GM19455 (cell line): ENCODE results near the gene KLF1.
"Not testable (repeated sequence)": the region's sequence is repeated elsewhere in the genome, so short reads cannot be mapped to it uniquely, and the experiment has no call there.

Experiments used
- ATAC-seq: cut with Tn5 transposase; IDR thresholded peaks from one replicate; pipeline ENCODE4 v1.9.1; 2021; ENCODE audit not compliant: unreplicated experiment

KLF1 gene

DNA sequence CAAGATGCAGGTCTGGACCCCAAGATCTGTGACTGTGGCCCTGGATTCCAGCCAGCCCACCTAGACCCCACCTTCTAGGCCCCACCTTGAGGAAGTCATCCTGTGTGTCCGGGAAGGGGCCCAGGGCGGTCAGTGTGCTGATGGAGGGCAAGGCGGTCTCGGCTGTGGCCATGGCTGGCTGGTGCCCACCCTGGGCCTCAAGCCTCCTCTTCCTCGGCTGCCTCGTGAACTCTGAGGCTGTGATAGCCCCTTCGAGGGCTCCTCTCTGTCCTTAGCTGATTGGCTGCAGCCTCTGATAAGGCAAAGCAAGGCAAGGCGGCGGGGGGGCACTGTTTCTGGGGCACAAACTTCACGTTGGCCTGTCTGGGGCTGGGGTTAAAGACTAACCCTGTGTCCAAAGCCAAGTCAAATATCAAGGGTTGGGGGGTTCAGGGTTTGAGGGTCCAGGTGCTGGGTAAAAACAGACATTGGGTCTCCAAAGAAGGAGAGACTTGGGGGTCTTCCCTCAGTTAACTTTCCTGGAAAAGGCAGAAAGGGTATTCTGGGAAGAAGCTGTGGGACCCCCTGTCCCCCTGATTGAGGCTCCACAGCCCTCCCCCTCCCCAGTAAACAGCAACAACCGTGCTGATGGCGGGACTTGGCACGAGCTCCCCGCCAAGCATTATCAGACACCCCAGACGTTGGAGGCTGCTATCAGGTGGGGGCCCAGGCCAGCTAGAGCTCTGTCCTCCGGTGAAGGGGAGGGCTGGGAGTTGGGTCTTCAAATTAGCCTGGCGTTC, at the start of gene KLF1:
Gene KLF1, minus strand, starts transcription at position 233 of the 779 bp plus-strand sequence. Its CDS starts 61 bp downstream, at position 172.
- no peak for ATAC-seq

DNA sequence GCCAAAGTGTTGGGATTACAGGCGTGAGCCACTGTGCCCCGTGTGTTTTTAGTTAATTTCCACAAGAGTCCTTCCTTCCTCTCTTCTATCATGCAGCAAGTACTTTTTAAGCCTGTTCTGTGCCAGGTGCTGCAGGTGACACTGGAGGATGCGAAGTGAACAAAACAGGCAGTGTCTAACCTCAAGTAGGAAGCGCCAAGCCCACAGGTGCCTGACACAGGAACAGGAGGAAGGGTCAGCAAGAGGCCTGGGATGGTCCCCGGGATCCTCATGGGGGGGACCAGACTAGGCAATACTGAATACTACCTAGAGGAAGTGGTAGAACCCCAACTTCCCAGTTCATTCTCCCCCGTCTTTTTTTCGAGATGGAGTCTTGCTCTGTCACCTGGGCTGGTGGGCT, 49.6 kb upstream of the KLF1 start:
- ATAC-seq, result no peak

DNA sequence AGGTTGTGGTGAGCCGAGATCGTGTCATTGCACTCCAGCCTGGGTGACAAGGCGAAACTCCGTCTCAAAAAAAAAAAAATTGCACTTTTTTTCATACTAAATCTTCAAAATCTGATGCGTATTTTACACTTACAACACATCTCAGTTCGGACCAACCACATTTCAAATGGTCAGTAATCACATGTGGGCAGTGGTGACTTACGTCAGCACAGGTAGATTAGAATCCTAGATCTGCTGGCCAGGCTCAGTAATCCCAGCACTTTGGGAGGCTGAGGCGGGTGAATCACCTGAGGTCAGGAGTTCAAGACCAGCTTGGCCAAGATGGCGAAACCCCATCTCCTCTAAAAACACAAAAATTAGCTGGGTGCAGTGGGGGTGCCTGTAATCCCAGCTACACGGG, 48.1 kb upstream of the KLF1 start:
- no peak for ATAC-seq

DNA sequence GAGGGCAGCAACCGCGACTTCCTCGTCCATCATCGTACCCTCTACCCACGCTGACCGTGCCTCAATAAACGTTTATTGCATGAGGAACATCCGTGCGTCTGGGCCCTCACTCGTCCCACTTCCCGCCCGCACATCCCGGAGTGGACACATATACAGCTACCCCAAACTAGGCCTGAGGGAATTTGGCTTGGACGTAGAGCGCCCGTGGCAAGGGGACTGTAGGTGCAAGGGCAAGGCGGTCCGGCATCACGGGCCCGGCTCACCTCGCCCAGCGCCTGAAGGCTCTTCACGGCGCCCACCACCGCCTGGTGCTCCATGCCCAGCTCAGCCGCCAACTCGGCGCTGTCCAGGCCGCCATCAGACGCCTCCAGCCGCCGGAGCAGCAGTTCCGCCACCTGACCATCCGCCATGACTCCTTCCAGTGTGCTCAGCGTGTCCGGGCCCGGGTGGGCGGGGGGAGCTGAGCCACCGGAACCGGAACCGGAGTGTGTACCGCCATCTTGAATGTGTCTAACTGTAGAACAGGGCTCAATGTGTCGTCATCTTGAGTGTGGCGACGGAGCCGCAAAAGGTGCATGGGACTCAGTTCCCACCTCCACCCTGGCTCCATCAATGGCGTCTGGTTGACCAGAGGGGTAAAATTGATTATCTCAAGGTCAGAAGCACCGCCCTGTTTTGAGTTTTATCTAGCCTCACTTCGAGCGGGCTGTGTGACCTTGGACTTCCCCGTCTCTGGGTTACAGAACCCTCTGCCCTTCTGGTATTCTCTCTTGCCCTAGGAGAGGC, 46.5 kb upstream of the KLF1 start, which contains the start of gene FARSA:
Gene FARSA, minus strand, starts transcription at position 425 of the 786 bp plus-strand sequence. Its CDS starts 15 bp downstream, at position 410.
- ATAC-seq, result no peak

DNA sequence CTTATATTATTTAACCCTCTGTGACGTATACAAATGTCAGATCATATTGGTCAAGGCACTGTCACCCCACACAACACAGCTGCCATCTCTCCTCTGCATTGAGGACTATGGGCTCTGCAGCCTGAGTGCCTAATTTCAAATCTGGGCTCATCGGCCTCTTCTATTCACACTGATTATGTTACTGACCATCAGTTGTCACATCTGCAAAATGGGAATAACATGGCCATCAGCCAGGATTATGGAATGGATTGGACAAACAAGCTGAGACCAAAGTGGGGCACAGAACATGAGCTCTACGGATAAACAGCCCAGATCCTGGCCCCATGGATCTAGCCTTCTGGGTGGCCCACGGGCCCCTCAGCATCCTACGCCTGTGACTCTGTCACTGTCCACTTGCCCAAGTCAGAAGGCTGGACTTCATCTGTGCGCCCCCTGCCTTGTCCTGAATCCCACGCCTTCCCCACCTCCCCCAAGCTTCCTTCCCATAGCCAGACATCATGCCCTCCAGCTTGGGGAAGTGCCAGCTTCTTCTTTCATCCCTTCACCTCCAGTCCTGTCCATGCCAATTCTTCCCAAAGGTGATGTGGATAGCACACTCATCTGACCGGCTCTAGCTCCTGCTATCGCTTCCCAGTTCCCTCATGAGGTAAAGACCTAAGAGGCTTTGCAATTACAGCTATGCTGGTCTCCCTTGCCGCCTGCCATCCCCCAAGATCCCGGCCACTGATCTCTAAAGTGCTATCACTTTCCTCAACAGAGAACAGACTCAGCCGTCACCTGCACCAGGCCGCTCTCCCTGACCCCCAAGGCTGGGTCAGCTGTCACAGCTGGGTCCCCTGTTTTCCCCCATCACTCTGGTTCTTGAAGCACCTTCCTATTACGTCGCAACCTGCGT, 45.6 kb upstream of the KLF1 start:
- ATAC-seq, result no peak

DNA sequence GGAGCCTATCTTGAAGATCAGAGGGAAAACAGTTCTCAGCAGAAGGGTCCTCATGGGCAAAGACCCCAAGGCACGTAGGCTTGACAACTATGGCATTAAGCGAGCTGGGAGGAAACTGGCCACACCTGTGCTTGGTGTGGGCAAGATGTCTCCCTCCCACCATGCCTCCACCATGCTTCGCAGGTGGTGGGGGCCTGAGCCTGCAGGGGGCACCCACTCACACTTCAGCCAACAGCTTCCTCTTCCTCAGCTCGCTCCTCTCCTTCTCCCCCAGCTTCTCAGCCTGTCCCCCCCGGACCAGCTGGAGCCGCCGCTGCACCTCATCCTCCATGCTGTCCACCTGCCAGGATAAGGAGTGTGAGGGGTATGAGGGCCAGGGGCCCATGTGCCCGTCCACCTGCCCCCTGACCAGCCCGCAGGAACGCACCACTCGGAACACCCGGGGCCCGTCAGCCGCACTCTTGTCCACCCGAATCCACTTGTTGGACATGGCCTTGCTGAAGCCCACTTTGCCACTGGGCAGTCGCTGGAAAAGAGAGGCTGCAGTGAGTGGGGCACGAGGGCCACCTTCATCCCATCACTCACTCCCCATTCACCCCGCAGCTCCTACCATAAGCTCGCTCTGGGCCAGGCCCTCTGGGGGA, 43.1 kb upstream of the KLF1 start:
- ATAC-seq, result no peak

DNA sequence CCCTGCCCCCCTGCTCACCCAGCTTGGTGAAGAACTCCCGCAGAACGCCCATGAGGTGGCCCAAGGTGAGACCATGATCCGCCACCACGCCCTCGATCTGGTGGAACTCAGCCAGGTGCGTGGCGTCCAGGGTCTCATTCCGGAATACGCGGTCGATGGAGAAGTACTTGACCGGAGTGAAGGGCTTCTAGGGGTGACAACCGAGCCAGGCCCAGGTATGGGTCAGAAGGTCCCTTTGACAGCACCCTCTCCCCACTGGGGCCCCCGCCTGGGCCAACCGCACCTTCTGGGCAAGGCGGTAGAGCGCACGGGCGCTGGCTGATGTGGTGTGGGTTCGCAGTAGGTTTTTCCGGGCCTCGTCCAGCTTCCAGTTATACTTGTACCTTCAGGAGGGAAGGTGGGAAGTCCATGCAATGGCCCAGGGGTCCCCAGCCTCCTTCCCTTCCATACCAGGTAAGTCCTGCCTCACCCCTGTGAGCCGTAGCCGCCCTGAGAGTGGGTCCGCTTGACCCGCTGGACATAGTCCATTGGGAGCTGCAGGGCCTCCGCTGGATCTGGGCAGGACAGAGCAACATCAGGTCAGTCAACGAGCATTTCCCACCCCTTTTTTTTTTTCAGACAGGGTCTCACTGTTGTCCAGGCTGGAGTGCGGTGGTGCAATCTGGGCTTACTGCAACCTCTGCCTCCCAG, 37.8 kb upstream of the KLF1 start:
- no peak for ATAC-seq

DNA sequence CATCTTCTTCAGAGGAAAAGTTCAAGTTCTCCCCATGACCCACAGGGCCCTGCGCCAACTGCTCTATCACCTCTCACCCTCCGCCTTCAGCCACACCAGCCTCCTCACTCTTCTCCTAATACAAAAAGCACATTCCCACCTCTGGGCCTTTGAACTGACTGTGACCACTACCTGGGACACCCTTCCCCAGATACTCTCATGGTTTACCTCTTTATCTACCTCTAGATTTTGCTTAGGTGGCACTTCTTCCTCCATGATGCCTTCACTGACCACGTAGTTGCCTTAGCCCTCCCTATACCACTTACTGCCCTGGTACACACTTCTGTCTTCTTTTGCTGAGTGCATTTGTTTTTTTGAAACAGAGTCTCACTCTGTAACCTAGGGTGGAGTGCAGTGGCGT, 36.0 kb upstream of the KLF1 start:
- no peak for ATAC-seq

DNA sequence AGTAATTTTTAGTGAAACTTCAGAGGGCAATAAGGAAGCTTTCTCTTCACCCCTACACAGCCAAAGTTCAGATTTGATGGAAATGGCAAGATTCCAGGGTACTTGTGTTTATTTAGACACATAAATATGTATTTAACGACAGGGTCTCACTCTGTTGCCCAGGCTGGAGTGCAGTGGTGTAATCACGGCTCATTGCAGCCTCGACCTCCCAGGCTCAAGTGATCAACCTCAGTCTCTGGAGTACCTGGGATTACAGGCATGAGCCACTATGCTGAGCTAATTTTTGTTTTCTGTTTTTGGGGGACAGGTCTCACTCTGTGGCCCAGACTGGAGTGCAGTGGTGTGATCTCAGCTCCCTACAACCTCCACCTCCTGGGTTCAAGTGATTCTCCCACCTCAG, 34.0 kb upstream of the KLF1 start:
- ATAC-seq, result no peak

DNA sequence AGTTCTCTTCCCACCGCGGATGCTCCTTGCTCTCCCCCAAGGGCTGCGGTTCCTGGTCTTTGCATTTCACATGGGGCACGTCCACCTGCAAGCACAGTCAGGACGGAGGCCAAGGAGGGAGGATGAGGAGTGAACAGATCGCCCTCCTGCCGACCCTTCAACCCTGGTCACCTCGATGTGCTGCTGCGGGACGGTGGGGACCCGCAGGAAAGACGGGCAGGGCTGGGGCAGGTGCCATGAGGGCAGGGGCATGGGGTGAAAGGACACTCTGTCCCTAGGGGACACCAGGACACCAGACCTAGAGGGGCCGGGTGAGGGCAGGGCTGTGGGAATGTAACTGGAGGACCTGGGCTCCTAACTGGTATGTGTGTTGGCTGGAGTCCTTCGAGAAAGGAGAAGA, 31.3 kb upstream of the KLF1 start:
- ATAC-seq, result no peak

DNA sequence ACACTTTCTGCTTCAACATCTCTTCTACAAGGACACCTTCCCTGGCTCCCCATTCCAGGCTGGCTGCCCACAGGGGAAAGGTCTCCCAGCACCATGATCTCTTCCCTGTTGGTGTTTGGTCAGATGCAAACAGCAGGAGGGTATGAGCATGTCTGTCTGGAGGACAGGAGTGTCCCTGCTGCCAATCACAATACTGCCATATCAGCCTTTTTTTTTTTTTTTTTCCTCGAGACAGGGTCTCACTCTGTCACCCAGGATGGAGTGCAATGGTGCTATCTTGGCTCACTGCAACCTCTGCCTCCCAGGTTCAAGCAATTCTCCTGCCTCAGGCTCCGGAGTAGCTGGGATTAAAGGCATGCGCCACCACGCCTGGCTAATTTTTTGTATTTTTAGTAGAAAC, 28.9 kb upstream of the KLF1 start:
- not testable (repeated sequence) for ATAC-seq

DNA sequence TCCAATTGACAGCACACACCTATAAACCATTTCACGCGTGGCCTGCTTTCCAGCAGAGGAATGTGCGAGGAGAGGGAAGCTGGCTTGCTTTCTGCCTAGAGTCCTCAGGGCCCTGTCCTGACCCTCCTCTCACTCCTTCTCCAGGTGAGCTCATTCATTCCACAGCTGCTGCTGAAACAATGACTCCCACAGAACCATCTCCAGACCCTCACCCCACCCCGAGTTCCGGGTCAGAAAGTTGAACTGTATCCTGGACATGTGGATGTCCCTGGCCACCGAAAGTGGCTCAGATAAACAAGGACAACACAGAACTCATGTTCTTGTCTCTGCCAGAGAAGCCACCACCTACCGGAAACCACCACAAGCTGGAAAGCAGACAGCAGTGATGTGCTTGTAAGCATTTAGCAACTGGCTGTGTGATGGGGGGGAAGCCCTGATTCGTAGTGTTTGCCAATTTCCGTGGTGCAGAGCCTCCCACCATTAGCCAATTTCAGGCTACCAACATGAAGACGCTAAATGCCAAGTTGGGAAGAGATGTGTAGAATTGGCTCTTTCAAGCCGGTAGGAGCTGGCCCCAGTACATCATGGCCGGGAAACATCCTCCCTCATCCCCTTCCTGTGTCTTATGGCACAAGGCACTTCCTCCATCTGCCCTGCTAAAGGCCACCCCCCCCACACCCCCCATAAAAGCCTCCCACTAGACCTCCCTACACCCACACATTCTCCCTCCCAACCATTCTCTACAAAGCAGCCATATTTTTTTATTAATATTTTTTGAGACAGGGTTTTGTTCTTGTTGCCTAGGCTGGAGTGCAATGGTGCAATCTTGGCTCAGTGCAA, 27.1 kb upstream of the KLF1 start:
- no peak for ATAC-seq

DNA sequence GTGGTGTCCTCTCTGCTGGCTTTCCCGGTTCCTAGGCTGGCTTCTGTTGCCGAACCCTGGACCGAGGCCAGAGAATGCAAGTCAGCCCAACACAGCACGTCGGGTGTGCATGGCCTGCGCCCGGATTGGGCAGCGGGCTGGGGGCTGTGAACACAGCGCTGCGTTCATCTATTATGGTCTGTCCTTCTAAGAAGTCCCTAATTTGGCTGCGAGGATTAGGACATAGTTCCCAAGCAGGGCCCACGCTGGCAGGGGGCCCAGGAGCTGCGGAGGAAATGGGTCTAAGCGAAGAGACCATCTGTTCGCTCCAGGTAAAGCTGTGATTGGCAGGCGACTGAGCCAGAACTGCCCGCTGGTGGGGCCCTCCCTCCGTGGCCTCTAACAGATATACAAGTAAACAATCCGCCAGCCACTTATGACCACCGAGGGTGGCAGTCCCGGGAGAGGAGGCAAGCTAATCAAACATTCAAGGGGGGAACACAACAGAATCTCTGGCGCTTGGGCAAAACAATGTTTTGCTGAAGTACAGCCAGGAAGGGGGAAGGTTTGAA, 26.1 kb upstream of the KLF1 start:
- ATAC-seq, result no peak

DNA sequence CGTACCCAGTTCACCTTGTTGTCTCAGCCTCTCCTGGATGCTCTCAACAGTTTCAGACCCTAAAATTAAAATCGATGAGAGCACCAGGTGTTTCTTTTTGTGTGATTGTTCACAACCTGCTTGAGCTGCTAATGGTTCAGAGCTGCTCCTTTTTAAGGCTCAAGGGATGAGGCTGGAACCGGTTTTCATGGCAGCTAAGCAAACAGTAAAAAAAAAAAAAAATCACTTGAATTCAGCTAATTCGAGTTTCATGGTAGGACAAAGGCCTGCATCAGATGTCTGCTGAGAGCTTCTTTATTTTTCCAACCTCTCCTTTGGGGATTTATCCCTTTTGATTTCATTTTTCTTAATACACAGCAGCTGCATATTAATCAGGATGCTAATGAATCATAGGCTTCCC, 25.6 kb upstream of the KLF1 start:
- no peak for ATAC-seq

DNA sequence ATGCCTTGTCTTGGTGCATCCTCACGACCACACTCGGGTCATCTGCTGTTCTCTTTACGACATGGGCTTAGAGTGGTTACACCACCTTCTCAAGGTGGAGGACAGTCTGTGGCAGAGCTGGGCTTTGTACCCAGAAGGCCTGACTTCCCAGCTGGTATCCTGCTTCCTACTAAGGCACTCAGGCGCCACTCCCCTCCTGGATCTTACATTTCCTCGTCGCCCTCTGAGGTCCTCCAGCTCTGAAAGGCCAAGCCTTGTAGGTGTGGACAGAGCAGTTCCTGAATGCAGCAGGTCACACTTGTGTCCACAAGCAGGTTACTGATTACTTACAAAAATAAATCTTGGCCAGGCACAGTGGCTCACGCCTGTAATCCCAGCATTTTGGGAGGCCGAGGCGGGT, 20.2 kb upstream of the KLF1 start:
- no peak for ATAC-seq

DNA sequence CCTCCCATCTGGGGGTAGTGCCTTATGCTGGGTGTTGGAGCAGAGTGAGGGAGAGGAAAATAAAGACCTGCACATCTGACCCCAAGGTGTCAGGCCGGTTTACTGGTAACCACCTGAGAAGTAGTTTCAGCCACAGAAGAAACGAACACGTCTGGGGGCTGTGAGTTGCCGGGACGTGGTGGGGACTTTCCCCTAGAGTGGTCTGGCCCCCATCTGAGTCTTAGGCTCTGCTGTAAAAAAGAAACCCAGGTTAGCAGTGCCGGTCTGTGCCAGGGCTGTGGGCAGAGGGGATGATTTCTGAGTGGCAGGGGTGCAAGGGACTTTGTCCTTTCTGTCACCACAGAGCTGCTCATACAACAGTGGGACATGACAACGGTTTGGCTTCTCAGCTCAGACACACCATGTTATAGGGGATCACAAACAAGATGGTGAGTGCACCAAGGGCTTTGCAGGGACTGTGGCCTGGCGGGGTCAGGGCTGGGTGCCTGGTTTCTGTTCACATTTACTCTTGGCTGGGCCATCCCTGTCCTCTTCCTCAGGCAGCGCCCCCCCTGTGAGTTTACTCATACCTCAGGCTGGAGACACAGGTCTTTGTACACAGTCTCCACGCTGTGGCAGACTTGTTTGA, 13.0 kb upstream of the KLF1 start:
- ATAC-seq, result peak; percentile 82

DNA sequence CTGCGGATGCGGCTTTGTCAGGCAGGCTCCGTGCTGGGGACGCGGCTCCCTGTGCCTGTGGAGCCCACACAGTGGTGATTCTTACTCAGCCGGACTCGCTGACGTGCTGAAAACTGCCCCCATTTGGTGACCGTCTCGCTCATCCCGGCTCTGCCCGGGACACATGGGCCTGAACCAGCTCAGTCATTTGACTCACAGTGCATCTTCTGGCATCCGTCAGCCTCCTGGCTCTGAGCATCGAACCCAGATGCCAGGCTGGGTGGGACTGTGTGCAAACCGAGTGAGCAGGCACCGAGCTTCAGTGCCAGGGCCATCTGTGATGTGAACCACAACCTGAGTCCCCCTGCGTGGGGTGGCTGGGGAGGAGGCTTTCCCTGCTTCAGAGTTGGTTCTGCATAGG, 9.5 kb upstream of the KLF1 start:
- no peak for ATAC-seq

DNA sequence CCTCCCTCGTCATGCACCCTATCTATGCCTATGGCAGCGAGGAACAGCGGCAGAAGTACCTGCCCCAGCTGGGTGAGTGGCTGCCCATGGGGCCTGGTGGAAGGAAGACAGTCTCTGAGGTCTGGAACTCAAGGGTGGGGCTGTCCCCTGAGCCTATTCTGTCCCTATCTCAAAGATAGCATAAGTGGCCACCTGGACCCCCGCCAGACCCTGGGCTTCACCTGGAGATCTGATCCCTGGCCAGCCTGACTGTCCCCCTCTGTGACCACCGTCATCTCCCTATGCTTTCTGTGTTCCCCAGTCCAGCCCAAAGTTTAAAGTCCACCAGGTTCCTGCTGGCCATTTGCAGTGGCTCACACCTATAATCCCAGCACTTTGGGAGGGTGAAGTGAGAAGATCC, 6.6 kb upstream of the KLF1 start:
- ATAC-seq, result no peak
